ENCODE results near the gene ACSS3. TPM values are rescaled to one million over a fixed set of nuclear protein-coding genes. Genes with fewer than 3 reads are reported as not detected.

Gene ACSS3
- total and polyA plus RNA-seq, 2 of the 8 experiments (the other 6 are each of a cell fraction or from before 2014, with no cell fraction given): 14.4 to 24.0 TPM

- ChIA-PET POLR2A (ENCODE audit: partially characterized antibody) (no interaction called here), CTCF (ENCODE audit: partially characterized antibody) (interaction anchor here (1.1 kb wide), 1 partner anchor 11 kb away, joined by 3 read pairs; no protein-coding TSS in a partner anchor)
- no peak overlapping the region for H3K9ac ChIP-seq (replicated peaks in 1 of 4; ENCODE audit: extremely low read depth in 1 of 4, low read depth in 3 of 4, low read length in 3 of 4)
- FAIRE-seq (no peak), DNase-seq (ENCODE audit: low read depth in 1 of 2, low spot score in 2 of 2) (no peak)
- H2BK120ac ChIP-seq (replicated peaks; ENCODE audit: low read depth, low read length): no peak overlapping the region
- no peak overlapping the region for H2AK5ac ChIP-seq (ENCODE audit: low read depth, low read length)
- no peak overlapping the region for H3K4me3 ChIP-seq (ENCODE audit: extremely low read depth in 1 of 4, insufficient read depth in 2 of 4, low read depth in 3 of 4, low read length in 4 of 4)
- no peaks in the 10 kb centered on the region for H3K79me1 ChIP-seq (ENCODE audit: low read depth, low read length)
- H4K8ac ChIP-seq (ENCODE audit: extremely low read depth, insufficient read depth, low read length): no peak overlapping the region
- H2BK12ac ChIP-seq (ENCODE audit: low read depth, low read length): no peak overlapping the region
- 86% methylated on average over 12 of the region's 12 CpGs; no CpG with 5 or more reads in 1 of the 2 experiments for WGBS, 2 experiments (ENCODE audit: extremely low coverage in 1 of 2, insufficient coverage in 1 of 2, insufficient read length in 1 of 2, insufficient replicate concordance in 2 of 2, low coverage in 1 of 2, low lambda C conversion rate in 2 of 2, missing lambda C conversion rate in 1 of 2)
- no peaks in the 10 kb centered on the region for H3K23me2 ChIP-seq (ENCODE audit: low read depth, low read length)
- H3K36me3 ChIP-seq (ENCODE audit: control insufficient read depth in 2 of 4, insufficient read depth in 4 of 4, low read length in 3 of 4): no peaks in the 10 kb centered on the region
- no peak overlapping the region for H2BK5ac ChIP-seq (ENCODE audit: low read depth, low read length)
- H3K79me2 ChIP-seq (ENCODE audit: control insufficient read depth in 1 of 2, insufficient read depth in 2 of 2, low read length in 2 of 2): no peaks in the 10 kb centered on the region
- H2BK15ac ChIP-seq (ENCODE audit: low read length): no peak overlapping the region
- H4K20me1 ChIP-seq (replicated peaks in 1 of 2; ENCODE audit: control insufficient read depth in 1 of 2, insufficient read depth in 2 of 2, low read length in 2 of 2): no peaks in the 10 kb centered on the region
- no peak overlapping the region for H3K27ac ChIP-seq (ENCODE audit: low read depth, low read length)
- no peaks in the 10 kb centered on the region for H3K9me3 ChIP-seq (ENCODE audit: insufficient read depth in 2 of 2, low read depth in 1 of 2, low read length in 1 of 2)
- no peak overlapping the region for H3K4me2 ChIP-seq (ENCODE audit: insufficient read depth in 1 of 2, low read depth in 2 of 2, low read length in 2 of 2)
- TF ChIP-seq ASH2L (IDR thresholded peaks at IDR 0.05; ENCODE audit: low read length) (no peak), SAP30 (IDR thresholded peaks at IDR 0.05; ENCODE audit: insufficient read depth, insufficient replicate concordance, low read length) (no peak), BCL11A (IDR thresholded peaks at IDR 0.05; ENCODE audit: low read depth in 2 of 2, low read length in 2 of 2) (no peak), EP300 (IDR thresholded peaks at IDR 0.05; ENCODE audit: borderline replicate concordance in 1 of 2, low read depth in 2 of 2, low read length in 2 of 2) (no peak), ZNF274 (IDR thresholded peaks at IDR 0.05; ENCODE audit: borderline replicate concordance, extremely low read depth, low read length) (no peak)
- H3K18ac ChIP-seq (ENCODE audit: extremely low read depth, low read length): no peak overlapping the region
- no peak overlapping the region for H3K56ac ChIP-seq (replicated peaks; ENCODE audit: insufficient read length, low read depth, low read length)
- H3K4ac ChIP-seq (replicated peaks; ENCODE audit: insufficient read length, low read depth, low read length): no peak overlapping the region
- H3K27me3 ChIP-seq (replicated peaks in 1 of 4; ENCODE audit: control insufficient read depth in 3 of 4, extremely low read depth in 1 of 4, insufficient read depth in 3 of 4, low read length in 3 of 4): no peaks in the 10 kb centered on the region
- H2AFZ ChIP-seq (ENCODE audit: low read length): no peak overlapping the region
- no peak overlapping the region for H4K91ac ChIP-seq (replicated peaks; ENCODE audit: insufficient read length, low read length)
- H4K5ac ChIP-seq (ENCODE audit: insufficient read length, low read depth, low read length): no peak overlapping the region
- H3K14ac ChIP-seq (ENCODE audit: insufficient read length): no peak overlapping the region
- no peak overlapping the region for H2BK20ac ChIP-seq (ENCODE audit: low read length)
- H3K23ac ChIP-seq (ENCODE audit: insufficient read length): no peak overlapping the region
- no peaks in the 10 kb centered on the region for H3K4me1 ChIP-seq (replicated peaks in 1 of 4; ENCODE audit: control insufficient read depth in 3 of 4, insufficient read depth in 4 of 4, low read length in 3 of 4)
Measured at GRCh38 chr12:81294325-81295190, 216.7 kb downstream of the ACSS3 start.

Data from H1 (cell line).